Adipocyte (in vitro differentiated cells): ENCODE results near the gene FDXR.

ENCODE experiments used
- DNase-seq: peaks from one replicate; pipeline ENCODE4 v3.0.0-alpha.2; 2015; ENCODE audit warnings: low read depth
- H3K27me3 ChIP-seq: replicated peaks from 2 replicates; pipeline ENCODE4 v1.7.0; 2013; ENCODE audit warnings: mild to moderate bottlenecking, low read length, moderate library complexity; ENCODE audit not compliant: control insufficient read depth, insufficient read depth
- H3K36me3 ChIP-seq: 2 replicates; pipeline ENCODE4 v1.7.0; 2013; ENCODE audit warnings: low read length, mild to moderate bottlenecking, moderate library complexity; ENCODE audit not compliant: control insufficient read depth, insufficient read depth, severe bottlenecking
- H3K4me1 ChIP-seq: 2 replicates; pipeline ENCODE4 v1.7.0; 2013; ENCODE audit warnings: mild to moderate bottlenecking, low read length, moderate library complexity; ENCODE audit not compliant: control insufficient read depth, insufficient read depth
- H3K4me3 ChIP-seq: 2 replicates; pipeline ENCODE4 v1.7.0; 2013; ENCODE audit warnings: mild to moderate bottlenecking, low read length, moderate library complexity
- H3K9ac ChIP-seq: 2 replicates; pipeline ENCODE4 v1.7.0; 2013; ENCODE audit warnings: mild to moderate bottlenecking, low read length, moderate library complexity
- H3K9me3 ChIP-seq: 2 replicates; pipeline ENCODE4 v1.7.0; 2013; ENCODE audit warnings: mild to moderate bottlenecking, low read length, moderate library complexity; ENCODE audit not compliant: control insufficient read depth

Gene FDXR

GRCh38 chr17:74852237-74853047, 20.4 kb downstream of the FDXR start:
- Histone ChIP-seq H3K9me3 (no peaks in the 10 kb centered on the region), H3K4me3 (no peak overlapping the region), H3K27me3 (peaks cover 64% of the 10 kb centered on the region), H3K4me1 (no peaks in the 10 kb centered on the region), H3K36me3 (no peaks in the 10 kb centered on the region), H3K9ac (no peak overlapping the region)
- DNase-seq = peak; percentile 32

- no peak overlapping the region for H3K4me3 ChIP-seq
- H3K4me1 ChIP-seq = no peaks in the 10 kb centered on the region
Observed at GRCh38 chr17:74851612-74852236, 21.1 kb downstream of the FDXR start.

GRCh38 chr17:74850914-74851313, 21.9 kb downstream of the FDXR start:
- Histone ChIP-seq H3K4me3 (no peak overlapping the region), H3K36me3 (no peaks in the 10 kb centered on the region), H3K27me3 (peaks cover 59% of the 10 kb centered on the region), H3K9me3 (no peaks in the 10 kb centered on the region), H3K9ac (no peak overlapping the region), H3K4me1 (no peaks in the 10 kb centered on the region)
- no peak for DNase-seq

More at GRCh38 chr17:74851612-74852236, 21.1 kb downstream of the FDXR start:
- Histone ChIP-seq H3K9me3 (no peaks in the 10 kb centered on the region), H3K27me3 (peaks cover 57% of the 10 kb centered on the region), H3K9ac (no peak overlapping the region), H3K36me3 (no peaks in the 10 kb centered on the region)
- DNase-seq = no peak

GRCh38 chr17:74850310-74850709, 22.5 kb downstream of the FDXR start:
- H3K27me3 ChIP-seq = peaks cover 55% of the 10 kb centered on the region

GRCh38 chr17:74848656-74849399, 24.0 kb downstream of the FDXR start:
- H3K9me3 ChIP-seq = no peaks in the 10 kb centered on the region
- DNase-seq = no peak
- no peak overlapping the region for H3K4me3 ChIP-seq
- H3K4me1 ChIP-seq = no peaks in the 10 kb centered on the region
- peaks cover 41% of the 10 kb centered on the region for H3K27me3 ChIP-seq
- no peaks in the 10 kb centered on the region for H3K36me3 ChIP-seq
- no peak overlapping the region for H3K9ac ChIP-seq

More at GRCh38 chr17:74850310-74850709, 22.5 kb downstream of the FDXR start:
- no peak overlapping the region for H3K4me3 ChIP-seq
- H3K9me3 ChIP-seq = no peaks in the 10 kb centered on the region
- no peak for DNase-seq
- H3K36me3 ChIP-seq = no peaks in the 10 kb centered on the region
- H3K4me1 ChIP-seq = no peaks in the 10 kb centered on the region
- H3K9ac ChIP-seq = no peak overlapping the region

GRCh38 chr17:74846621-74847020, 26.2 kb downstream of the FDXR start:
- DNase-seq = no peak
- no peak overlapping the region for H3K9ac ChIP-seq
- peaks cover 23% of the 10 kb centered on the region for H3K27me3 ChIP-seq
- H3K4me3 ChIP-seq = no peak overlapping the region
- H3K36me3 ChIP-seq = no peaks in the 10 kb centered on the region
- peaks cover 7% of the 10 kb centered on the region for H3K4me1 ChIP-seq
- no peaks in the 10 kb centered on the region for H3K9me3 ChIP-seq

- peaks cover 16% of the 10 kb centered on the region for H3K4me1 ChIP-seq
- no peak for DNase-seq
- no peak overlapping the region for H3K4me3 ChIP-seq
- no peaks in the 10 kb centered on the region for H3K36me3 ChIP-seq
- peaks cover 4% of the 10 kb centered on the region for H3K27me3 ChIP-seq
- H3K9me3 ChIP-seq = no peaks in the 10 kb centered on the region
- no peak overlapping the region for H3K9ac ChIP-seq
Observed at GRCh38 chr17:74843352-74843627, 29.5 kb downstream of the FDXR start.

- peak overlapping the region; percentile 66 for H3K4me3 ChIP-seq
Observed at GRCh38 chr17:74842599-74843351, 30.0 kb downstream of the FDXR start.

GRCh38 chr17:74842146-74842598, 30.6 kb downstream of the FDXR start:
- H3K4me1 ChIP-seq = peaks cover 16% of the 10 kb centered on the region
- DNase-seq = no peak
- H3K36me3 ChIP-seq = peaks cover 3% of the 10 kb centered on the region
- peak overlapping the region; percentile 72 for H3K9ac ChIP-seq
- no peaks in the 10 kb centered on the region for H3K9me3 ChIP-seq
- H3K27me3 ChIP-seq = peaks cover 4% of the 10 kb centered on the region
- peak overlapping the region; percentile 66 for H3K4me3 ChIP-seq

More at GRCh38 chr17:74842599-74843351, 30.0 kb downstream of the FDXR start:
- Histone ChIP-seq H3K9me3 (no peaks in the 10 kb centered on the region), H3K4me1 (peaks cover 16% of the 10 kb centered on the region), H3K9ac (peak overlapping the region; percentile 72), H3K36me3 (no peaks in the 10 kb centered on the region), H3K27me3 (peaks cover 4% of the 10 kb centered on the region)
- peak; percentile 76 for DNase-seq

- peaks cover 16% of the 10 kb centered on the region for H3K4me1 ChIP-seq
- peak; percentile 24 for DNase-seq
- peaks cover 3% of the 10 kb centered on the region for H3K27me3 ChIP-seq
- no peaks in the 10 kb centered on the region for H3K9me3 ChIP-seq
- H3K9ac ChIP-seq = peak overlapping the region; percentile 44
- no peak overlapping the region for H3K4me3 ChIP-seq
- H3K36me3 ChIP-seq = peaks cover 12% of the 10 kb centered on the region
Observed at GRCh38 chr17:74840989-74841666, 31.7 kb downstream of the FDXR start.
